Measurements from ENCODE around the gene MEMO1. TPM values are rescaled to one million over a fixed set of nuclear protein-coding genes. Genes with fewer than 3 reads are reported as not detected.

The MEMO1 gene
- total and polyA plus RNA-seq, 12 donors: 43.6 to 73.9 (median 54.1) TPM

DNA sequence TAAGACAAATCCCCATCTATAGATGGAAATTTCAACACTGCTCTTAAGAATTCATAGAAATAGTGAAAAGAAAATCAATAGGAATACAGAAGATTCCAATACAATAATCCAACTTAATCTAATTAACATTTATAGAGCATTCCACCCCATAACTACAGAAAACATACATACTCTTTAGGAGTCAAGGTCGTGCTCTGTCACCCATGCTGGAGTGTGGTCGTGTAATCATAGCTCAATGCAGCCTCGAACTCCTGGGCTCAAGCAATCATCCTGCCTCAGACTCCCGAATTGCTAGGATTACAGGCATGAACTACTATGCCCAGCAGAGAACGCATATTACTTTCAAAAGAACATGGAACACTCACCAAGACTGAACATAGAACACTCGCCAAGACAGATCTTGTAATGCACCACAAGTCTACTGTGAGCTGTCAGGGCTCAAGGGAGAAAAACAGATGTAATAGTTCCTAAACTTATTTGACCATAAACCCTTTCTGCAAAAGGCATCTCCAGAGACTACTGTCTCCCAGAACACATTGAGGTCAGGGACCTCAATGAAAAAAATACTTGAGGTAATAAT lies 14.1 kb downstream of the MEMO1 start:
- no peak for DNase-seq
- intact Hi-C loops (cut with DNase I): no loop called here
- no peak overlapping the region for H3K27ac ChIP-seq
- ATAC-seq: peak in 1 of 8 donors; percentile 24
- H3K36me3 ChIP-seq: no peaks in the 10 kb centered on the region
- no peak for TF ChIP-seq CTCF (IDR thresholded peaks at IDR 0.05)
- no peaks in the 10 kb centered on the region for H3K27me3 ChIP-seq
- H3K9me3 ChIP-seq: no peaks in the 10 kb centered on the region
- peaks cover 0 to 31% (median 0%) of the 10 kb centered on the region in 9 donors for H3K4me1 ChIP-seq
- no peak overlapping the region for H3K4me3 ChIP-seq
- 87 to 88% methylated on average over 6 of the region's 6 CpGs for WGBS, 2 donors

DNA sequence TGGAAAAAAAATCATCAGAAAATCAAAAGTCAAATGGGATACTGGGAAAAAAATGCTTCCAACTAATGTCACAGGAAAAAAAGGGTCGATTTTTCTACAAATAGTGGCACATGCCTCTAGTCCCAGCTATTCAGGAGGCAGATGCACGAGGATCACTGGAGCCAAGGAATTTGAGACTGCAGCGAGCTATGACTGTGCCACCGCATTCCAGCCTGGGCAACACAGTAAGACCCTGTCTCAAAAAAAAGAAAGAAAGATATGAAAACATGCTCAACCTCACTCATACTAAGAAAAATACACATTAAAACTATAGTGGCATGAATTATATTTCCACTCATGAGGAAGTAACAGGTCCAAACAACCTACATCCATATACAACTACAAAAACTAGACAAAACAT lies 17.9 kb downstream of the MEMO1 start:
- TF ChIP-seq CTCF (IDR thresholded peaks at IDR 0.05): no peak
- H3K9me3 ChIP-seq: no peaks in the 10 kb centered on the region
- H3K4me3 ChIP-seq: no peak overlapping the region
- 90 to 95% methylated on average over 4 of the region's 4 CpGs for WGBS, 2 donors
- peaks cover 0 to 20% (median 11%) of the 10 kb centered on the region in 9 donors for H3K4me1 ChIP-seq
- H3K36me3 ChIP-seq: no peaks in the 10 kb centered on the region
- intact Hi-C loops (cut with DNase I): no loop called here
- ATAC-seq (no peak), DNase-seq (no peak)
- H3K27ac ChIP-seq: no peak overlapping the region
- no peaks in the 10 kb centered on the region for H3K27me3 ChIP-seq

GRCh38 chr2:31992025-31992579 lies 18.7 kb downstream of the MEMO1 start:
- intact Hi-C loops (cut with DNase I): no loop called here
- no peak for DNase-seq
- ATAC-seq: no peak
- no peak overlapping the region for H3K27ac ChIP-seq
- 93 to 98% methylated on average over 3 of the region's 3 CpGs for WGBS, 2 donors
- no peaks in the 10 kb centered on the region for H3K9me3 ChIP-seq
- no peaks in the 10 kb centered on the region for H3K36me3 ChIP-seq
- no peaks in the 10 kb centered on the region for H3K27me3 ChIP-seq
- H3K4me3 ChIP-seq: no peak overlapping the region
- H3K4me1 ChIP-seq: peaks cover 0 to 23% (median 15%) of the 10 kb centered on the region in 9 donors
- no peak for TF ChIP-seq CTCF (IDR thresholded peaks at IDR 0.05)

- Histone ChIP-seq H3K36me3 (no peaks in the 10 kb centered on the region), H3K4me3 (no peak overlapping the region), H3K27me3 (no peaks in the 10 kb centered on the region), H3K27ac (no peak overlapping the region), H3K9me3 (no peaks in the 10 kb centered on the region), H3K4me1 (peaks cover 0 to 35% (median 18%) of the 10 kb centered on the region in 9 donors)
- DNase-seq (no peak), ATAC-seq (no peak)
- TF ChIP-seq CTCF (IDR thresholded peaks at IDR 0.05): no peak
- WGBS, 2 donors: 93 to 96% methylated on average over 4 of the region's 4 CpGs
- intact Hi-C loops (cut with DNase I): no loop called here
These were observed 20.9 kb downstream of the MEMO1 start for GRCh38 chr2:31989946-31990345.
